Left lobe of liver (tissue), 2 donors: ENCODE measurements around the gene KCNN3. TPM values are rescaled to one million over a fixed set of nuclear protein-coding genes. Genes with fewer than 3 reads are reported as not detected.
A peak's percentile ranks its signal among the peaks of the same experiment; 100 is the strongest.

Experiments
- ATAC-seq: fragments of 200-7000 bp; cut with Tn5 transposase; one replicate; pipeline ENCODE4 v1.9.1; 2020; ENCODE audit warnings: mild to moderate bottlenecking, moderate library complexity
- DNase-seq: peaks from one replicate; pipeline ENCODE4 v3.0.0-alpha.2; 2020; ENCODE audit warnings: low spot score
- total RNA-seq: library from RNA; stranded (reverse); gene quantifications from one replicate; pipeline ENCODE4 v1.2.1, GENCODE V29; 2021
- donor health status: DM: no; HTN: no; CAD: no; lungs with moderate emphysema.
- donor health status: DM: no; HTN: yes; CAD: no.

The KCNN3 gene
- total RNA-seq, 1 donor from 2014 or later, result 0.23 TPM

GRCh38 chr1:154880671-154881070 is 10.6 kb upstream of the KCNN3 start:
- ATAC-seq (no peak), DNase-seq (no peak)

- DNase-seq, result no peak
- ATAC-seq, result no peak
Measured at GRCh38 chr1:154879038-154879421, 8.9 kb upstream of the KCNN3 start.

GRCh38 chr1:154878371-154879037 is 8.4 kb upstream of the KCNN3 start:
- DNase-seq, result peak; percentile 80
- peak; percentile 91 for ATAC-seq

- peak; percentile 76 for ATAC-seq
Measured at GRCh38 chr1:154877370-154877974, 7.4 kb upstream of the KCNN3 start.

GRCh38 chr1:154876842-154877369 is 6.8 kb upstream of the KCNN3 start:
- no peak for DNase-seq
- ATAC-seq, result no peak

More at GRCh38 chr1:154877370-154877974, 7.4 kb upstream of the KCNN3 start:
- DNase-seq, result peak; percentile 64

- DNase-seq, result no peak
- ATAC-seq, result no peak
Measured at GRCh38 chr1:154874465-154874864, 4.4 kb upstream of the KCNN3 start.

GRCh38 chr1:154873321-154873950 is 3.4 kb upstream of the KCNN3 start:
- ATAC-seq (no peak), DNase-seq (no peak)

GRCh38 chr1:154871374-154871773 is 1.3 kb upstream of the KCNN3 start:
- no peak for DNase-seq
- no peak for ATAC-seq

- no peak for DNase-seq
- no peak for ATAC-seq
Measured at GRCh38 chr1:154870734-154871133, 653 bp upstream of the KCNN3 start.

GRCh38 chr1:154869351-154870114 is 548 bp downstream of the KCNN3 start:
- no peak for DNase-seq
- no peak for ATAC-seq

- DNase-seq (no peak), ATAC-seq (no peak)
Measured at GRCh38 chr1:154867841-154868605, 2.1 kb downstream of the KCNN3 start.

GRCh38 chr1:154867064-154867825 is 2.8 kb downstream of the KCNN3 start:
- DNase-seq (no peak), ATAC-seq (no peak)

GRCh38 chr1:154866257-154867063 is 3.6 kb downstream of the KCNN3 start:
- no peak for ATAC-seq
- no peak for DNase-seq

- DNase-seq (no peak), ATAC-seq (no peak)
Measured at GRCh38 chr1:154865442-154866256, 4.4 kb downstream of the KCNN3 start.

GRCh38 chr1:154864189-154864975 is 5.7 kb downstream of the KCNN3 start:
- ATAC-seq (no peak), DNase-seq (no peak)

GRCh38 chr1:154863315-154864174 is 6.5 kb downstream of the KCNN3 start:
- DNase-seq (no peak), ATAC-seq (peak; percentile 41)
